Measurements from ENCODE around the gene LYPLA2. TPM values are rescaled to one million over a fixed set of nuclear protein-coding genes. Genes with fewer than 3 reads are reported as not detected.

LYPLA2 gene
- total and polyA plus RNA-seq, 2 of the 8 experiments (the other 6 are each of a cell fraction or from before 2014, with no cell fraction given), result 138 to 211 TPM

- H3K4ac ChIP-seq (replicated peaks; ENCODE audit: insufficient read length, low read depth, low read length), result peak within 1 kb of the TSS; percentile 76
- peak within 1 kb of the TSS; percentile 79 to 88 (median 84) for H3K4me3 ChIP-seq (ENCODE audit: extremely low read depth in 1 of 4, insufficient read depth in 2 of 4, low read depth in 3 of 4, low read length in 4 of 4)
- CTCF ChIA-PET (ENCODE audit: partially characterized antibody), result interaction anchor here (1.0 to 1.2 kb wide), 4 partner anchors 9 to 198 kb away, joined by 3 to 5 read pairs (median 4); partner anchors contain the start of gene RPL11
- no peak within 1 kb of the TSS for H3K14ac ChIP-seq (ENCODE audit: insufficient read length)
- peak within 1 kb of the TSS; percentile 67 to 81 (median 74) for H3K9ac ChIP-seq (replicated peaks in 1 of 4; ENCODE audit: extremely low read depth in 1 of 4, low read depth in 3 of 4, low read length in 3 of 4)
- H3K9me3 ChIP-seq (ENCODE audit: insufficient read depth in 2 of 2, low read depth in 1 of 2, low read length in 1 of 2), result no peaks in the 10 kb centered on the region
- no peaks in the 10 kb centered on the region for H3K27me3 ChIP-seq (replicated peaks in 1 of 4; ENCODE audit: control insufficient read depth in 3 of 4, extremely low read depth in 1 of 4, insufficient read depth in 3 of 4, low read length in 3 of 4)
- H2BK15ac ChIP-seq (ENCODE audit: low read length), result 0 out of 2 replicates have a peak within 1 kb of the TSS, but pooled peaks have one; percentile 83
- H3K36me3 ChIP-seq (ENCODE audit: control insufficient read depth in 2 of 4, insufficient read depth in 4 of 4, low read length in 3 of 4), result peaks cover 0 to 6% (median 2%) of the 10 kb centered on the region in 4 experiments; a peak in 3 of 8 replicates
- no peak within 1 kb of the TSS for H2BK12ac ChIP-seq (ENCODE audit: low read depth, low read length)
- H4K20me1 ChIP-seq (replicated peaks in 1 of 2; ENCODE audit: control insufficient read depth in 1 of 2, insufficient read depth in 2 of 2, low read length in 2 of 2), result peaks cover 9 to 12% of the 10 kb centered on the region in 2 experiments
- peak within 1 kb of the TSS; percentile 95 for H4K91ac ChIP-seq (replicated peaks; ENCODE audit: insufficient read length, low read length)
- H4K8ac ChIP-seq (ENCODE audit: extremely low read depth, insufficient read depth, low read length), result peak within 1 kb of the TSS; percentile 87
- H2BK120ac ChIP-seq (replicated peaks; ENCODE audit: low read depth, low read length), result no peak within 1 kb of the TSS
- peak within 1 kb of the TSS; percentile 91 for H4K5ac ChIP-seq (ENCODE audit: insufficient read length, low read depth, low read length)
- peaks cover 3 to 10% (median 3%) of the 10 kb centered on the region in 4 experiments; a peak in 4 of 7 replicates for H3K4me1 ChIP-seq (replicated peaks in 1 of 4; ENCODE audit: control insufficient read depth in 3 of 4, insufficient read depth in 4 of 4, low read length in 3 of 4)
- FAIRE-seq, result no peak
- peak; percentile 23 to 85 for DNase-seq (ENCODE audit: low read depth in 1 of 2, low spot score in 2 of 2)
- no peak within 1 kb of the TSS for H2BK20ac ChIP-seq (ENCODE audit: low read length)
- H2BK5ac ChIP-seq (ENCODE audit: low read depth, low read length), result no peak within 1 kb of the TSS; the same call in 1 of the 2 replicates
- H3K18ac ChIP-seq (ENCODE audit: extremely low read depth, low read length), result peak within 1 kb of the TSS; percentile 93
- H3K79me2 ChIP-seq (ENCODE audit: control insufficient read depth in 1 of 2, insufficient read depth in 2 of 2, low read length in 2 of 2), result peaks cover 19 to 49% of the 10 kb centered on the region in 2 experiments
- peak within 1 kb of the TSS; percentile 13; the same call in 1 of the 2 replicates for H2AFZ ChIP-seq (ENCODE audit: low read length)
- H3K56ac ChIP-seq (replicated peaks; ENCODE audit: insufficient read length, low read depth, low read length), result peak within 1 kb of the TSS; percentile 88
- H3K27ac ChIP-seq (ENCODE audit: low read depth, low read length), result peak within 1 kb of the TSS; percentile 61; the same call in 1 of the 2 replicates
- no peak within 1 kb of the TSS for H2AK5ac ChIP-seq (ENCODE audit: low read depth, low read length)
- peak within 1 kb of the TSS; percentile 76 to 79 for H3K4me2 ChIP-seq (ENCODE audit: insufficient read depth in 1 of 2, low read depth in 2 of 2, low read length in 2 of 2)
- H3K23me2 ChIP-seq (ENCODE audit: low read depth, low read length), result peaks cover 4% of the 10 kb centered on the region; the same call in 1 of the 2 replicates
- no peak within 1 kb of the TSS for H3K23ac ChIP-seq (ENCODE audit: insufficient read length)
- WGBS, 2 experiments (ENCODE audit: extremely low coverage in 1 of 2, insufficient coverage in 1 of 2, insufficient read length in 1 of 2, insufficient replicate concordance in 2 of 2, low coverage in 1 of 2, low lambda C conversion rate in 2 of 2, missing lambda C conversion rate in 1 of 2), result 2% methylated on average over 80 of the region's 119 CpGs; no CpG with 5 or more reads in 1 of the 2 experiments
- POLR2A ChIA-PET (ENCODE audit: partially characterized antibody), result interaction anchor here (0.6 to 13.6 kb wide), 26 partner anchors 9 to 785 kb away, joined by 3 to 190 read pairs (median 5); partner anchors contain the start of genes LYPLA2, RPL11 and SRSF10
- H3K79me1 ChIP-seq (ENCODE audit: low read depth, low read length), result peaks cover 4% of the 10 kb centered on the region; the same call in 1 of the 2 replicates
- TF ChIP-seq TAF7 (optimal IDR thresholded peaks at IDR 0.05; ENCODE audit: borderline replicate concordance, low read depth, low read length), result peak; percentile 34
- TF ChIP-seq HDAC6 (IDR thresholded peaks at IDR 0.05; ENCODE audit: low read depth, low read length), result no peak
- no peak for TF ChIP-seq SAP30 (IDR thresholded peaks at IDR 0.05; ENCODE audit: insufficient read depth, insufficient replicate concordance, low read length)
- TF ChIP-seq POLR2AphosphoS5 (IDR thresholded peaks at IDR 0.05; ENCODE audit: low read depth, low read length), result peak; percentile 63; the same call in 1 of the 2 replicates
- TF ChIP-seq CTCF (IDR thresholded peaks at IDR 0.05; ENCODE audit: control extremely low read depth in 1 of 3, insufficient read depth in 1 of 3, low read depth in 1 of 3, low read length in 3 of 3), result no peak
- no peak for TF ChIP-seq CHD1 (IDR thresholded peaks at IDR 0.05; ENCODE audit: low read depth, low read length)
- TF ChIP-seq CTBP2 (IDR thresholded peaks at IDR 0.05; ENCODE audit: borderline replicate concordance, insufficient read depth, insufficient read length, low read length), result no peak
Observed at GRCh38 chr1:23743287-23744152, 47.4 kb upstream of the LYPLA2 start, which contains the start of gene ELOA. ELOA (plus strand) TSS chr1:23743471; CDS start chr1:23743504, 33 bp downstream.

All from H1 (cell line).